ENCODE measurements around the gene ABCD3.
"Not testable (repeated sequence)": the region's sequence is repeated elsewhere in the genome, so short reads cannot be mapped to it uniquely, and the experiment has no call there.

Gene ABCD3

DNA sequence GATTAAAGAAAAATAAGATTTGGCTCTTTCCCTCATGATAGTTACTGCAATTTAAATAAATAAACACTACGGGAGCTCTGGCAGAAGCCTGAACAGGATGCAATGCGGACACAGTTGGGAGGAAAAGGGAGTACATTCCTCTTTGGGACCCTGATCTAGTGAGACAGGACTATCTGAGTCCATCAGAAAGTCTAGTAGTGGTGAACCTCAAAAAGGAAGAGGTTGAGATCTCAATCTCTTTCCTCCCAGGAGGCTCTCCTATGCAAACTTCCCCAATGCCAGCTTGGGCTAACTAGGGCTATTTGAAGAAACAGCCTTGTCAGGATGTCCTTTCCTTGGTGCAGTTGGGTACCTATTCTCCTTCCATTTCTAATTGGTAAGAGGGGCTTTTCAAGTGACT is 4.9 kb upstream of the ABCD3 start:
- no peak for DNase-seq (ENCODE audit: extremely low read depth in 1 of 2, low read depth in 1 of 2)

DNA sequence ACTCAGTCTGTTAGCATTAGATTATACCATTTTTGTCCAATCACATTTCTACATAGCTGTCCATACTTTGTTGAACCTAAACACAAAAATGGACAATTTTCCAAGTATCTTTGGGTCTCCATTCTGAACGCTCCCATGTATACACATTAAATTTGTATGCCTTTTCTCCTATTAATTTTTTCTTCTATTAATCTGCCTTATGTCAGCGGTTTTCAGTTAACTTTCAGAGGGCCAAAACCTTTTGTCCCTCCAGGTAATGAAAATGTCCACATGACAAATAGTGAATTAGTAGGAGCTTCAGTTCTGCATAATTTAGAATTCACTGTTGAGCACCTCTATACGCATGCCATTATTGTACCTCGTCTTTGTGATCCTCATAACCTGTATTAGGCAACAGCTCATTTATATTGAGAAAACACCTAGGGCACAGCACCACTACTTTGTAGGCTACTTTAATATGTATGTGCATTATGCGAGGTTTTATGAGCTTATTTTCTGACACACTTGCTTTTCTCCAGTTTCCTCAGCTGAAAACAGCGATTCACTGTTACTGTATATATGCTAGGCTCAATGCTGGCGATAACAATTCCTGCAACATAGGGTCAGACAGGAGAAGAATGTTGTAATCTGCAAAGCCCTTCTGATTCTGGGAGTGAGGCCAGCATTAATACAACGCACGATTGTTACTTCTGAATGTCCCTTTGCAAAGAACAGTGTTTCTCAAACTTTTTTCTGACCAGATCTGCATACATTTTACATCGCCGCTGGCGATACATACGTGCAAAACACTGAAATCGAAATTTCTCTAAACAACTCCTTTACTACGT is 1.1 kb upstream of the ABCD3 start:
- no peak for DNase-seq (ENCODE audit: extremely low read depth in 1 of 2, low read depth in 1 of 2)

- no peak for DNase-seq (ENCODE audit: extremely low read depth in 1 of 2, low read depth in 1 of 2)
These were observed 536 bp upstream of the ABCD3 start for GRCh38 chr1:94417728-94417977.

DNA sequence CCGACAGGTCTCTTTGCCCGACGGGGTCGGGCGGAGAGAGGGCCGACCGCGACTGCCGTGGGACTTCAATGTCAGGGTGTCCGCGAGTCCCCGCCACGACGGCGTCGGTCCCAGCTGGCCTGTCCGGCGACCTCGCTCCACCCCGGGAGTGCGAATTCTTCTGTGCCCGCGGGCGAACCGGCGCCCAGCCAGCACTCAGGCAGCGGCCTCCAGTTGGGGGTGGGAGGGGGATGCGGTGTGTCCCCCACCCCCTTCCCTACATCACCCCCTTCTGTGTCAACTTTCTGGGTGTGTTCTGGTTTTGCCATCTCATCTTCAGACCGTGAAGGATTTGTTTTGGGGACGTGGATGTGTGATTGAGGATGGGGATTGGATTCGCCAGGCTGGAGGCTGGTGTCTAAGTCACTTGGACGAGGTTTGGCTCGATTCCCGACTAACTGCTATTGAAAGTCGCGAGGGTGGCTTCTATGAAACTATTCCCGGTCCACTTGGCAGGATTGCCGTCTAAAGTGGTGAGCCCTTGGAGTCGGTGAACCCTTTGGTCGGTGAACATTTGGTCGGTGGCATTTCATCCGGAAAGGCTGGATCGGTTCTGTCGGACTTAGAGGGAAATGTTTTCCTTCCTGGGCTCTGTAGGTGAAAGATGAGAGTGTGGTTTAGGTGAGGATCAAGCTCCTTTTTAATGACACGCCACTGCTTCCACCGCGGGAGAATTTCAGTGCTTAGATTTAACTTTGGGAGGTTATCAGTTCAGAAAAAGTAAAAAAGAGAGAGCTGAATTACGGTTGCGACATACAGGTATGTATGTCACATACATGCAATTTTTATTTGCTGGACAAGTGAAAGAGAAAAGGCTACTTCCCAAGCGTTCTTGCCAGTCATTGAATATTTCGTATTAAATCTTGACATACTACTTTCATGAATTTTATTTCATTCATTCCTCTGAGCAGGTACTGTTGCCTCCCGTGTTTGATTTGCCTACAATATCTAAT is 771 bp downstream of the ABCD3 start:
- DNase-seq (ENCODE audit: extremely low read depth in 1 of 2, low read depth in 1 of 2), result no peak

GRCh38 chr1:94422115-94422820 is 4.1 kb downstream of the ABCD3 start:
- DNase-seq (ENCODE audit: extremely low read depth in 1 of 2, low read depth in 1 of 2), result no peak

- DNase-seq (ENCODE audit: extremely low read depth in 1 of 2, low read depth in 1 of 2), result no peak
These were observed 7.8 kb downstream of the ABCD3 start for GRCh38 chr1:94425821-94426484.

DNA sequence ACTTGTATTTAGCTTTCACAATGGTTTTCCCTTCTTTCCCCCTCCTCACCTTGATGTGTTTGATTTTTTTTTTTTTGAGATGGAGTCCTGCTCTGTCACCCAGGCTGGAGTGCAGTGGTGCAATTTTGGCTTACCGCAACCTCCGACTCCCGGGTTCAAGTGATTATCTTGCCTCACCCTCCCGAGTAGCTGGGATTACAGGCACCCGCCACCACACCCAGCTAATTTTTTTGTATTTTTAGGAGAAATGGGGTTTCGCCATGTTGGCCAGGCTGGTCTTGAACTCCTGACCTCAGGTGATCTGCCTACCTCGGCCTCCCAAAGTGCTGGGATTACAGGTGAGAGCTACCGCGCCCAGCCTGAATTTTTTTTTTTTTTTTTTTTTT is 8.3 kb downstream of the ABCD3 start:
- not testable (repeated sequence) for DNase-seq (ENCODE audit: extremely low read depth in 1 of 2, low read depth in 1 of 2)

DNA sequence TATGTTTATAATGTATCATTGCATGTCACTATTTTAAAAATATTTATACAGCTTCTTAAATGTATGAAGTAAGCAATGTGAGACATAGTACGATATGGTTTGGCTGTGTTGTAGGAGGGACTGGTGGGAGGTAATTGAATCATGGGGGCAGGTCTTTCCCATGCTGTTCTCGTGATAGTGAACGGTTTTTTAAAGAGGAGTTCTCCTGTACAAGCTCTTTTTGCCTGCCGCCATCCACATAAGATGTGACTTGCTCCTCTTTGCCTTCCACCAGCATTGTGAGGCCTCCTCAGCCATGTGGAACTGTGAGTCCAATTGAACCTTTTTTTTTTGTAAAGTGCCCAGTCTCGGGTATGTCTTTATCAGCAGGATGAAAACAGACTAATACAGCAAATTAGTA is 10.3 kb downstream of the ABCD3 start:
- DNase-seq (ENCODE audit: extremely low read depth in 1 of 2, low read depth in 1 of 2), result no peak

- DNase-seq (ENCODE audit: extremely low read depth in 1 of 2, low read depth in 1 of 2), result not testable (repeated sequence)
These were observed 10.8 kb downstream of the ABCD3 start for GRCh38 chr1:94428927-94429528.

GRCh38 chr1:94430066-94430465 is 11.9 kb downstream of the ABCD3 start:
- not testable (repeated sequence) for DNase-seq (ENCODE audit: extremely low read depth in 1 of 2, low read depth in 1 of 2)

DNA sequence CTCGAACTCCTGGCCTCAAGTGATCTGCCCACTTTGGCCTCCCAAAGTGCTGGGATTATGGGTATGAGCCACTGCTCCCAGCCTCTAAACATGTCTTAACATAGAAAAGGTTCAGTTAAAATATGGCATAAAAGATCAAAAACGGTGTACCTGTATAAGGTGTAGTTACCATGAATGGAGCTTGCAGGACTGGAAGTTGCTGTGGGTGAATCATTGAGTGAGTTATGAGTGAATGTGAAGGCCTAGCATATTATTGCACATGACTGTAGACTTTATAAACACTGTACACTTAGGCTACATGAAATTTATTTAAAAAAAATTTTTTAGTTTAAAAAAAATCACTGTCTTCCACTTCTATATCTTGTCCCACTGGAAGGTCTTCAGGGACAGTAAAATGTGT is 15.7 kb downstream of the ABCD3 start:
- DNase-seq (ENCODE audit: extremely low read depth in 1 of 2, low read depth in 1 of 2), result no peak

GRCh38 chr1:94434365-94435045 is 16.3 kb downstream of the ABCD3 start:
- no peak for DNase-seq (ENCODE audit: extremely low read depth in 1 of 2, low read depth in 1 of 2)

GRCh38 chr1:94438692-94439276 is 20.6 kb downstream of the ABCD3 start:
- DNase-seq (ENCODE audit: extremely low read depth in 1 of 2, low read depth in 1 of 2), result no peak

DNA sequence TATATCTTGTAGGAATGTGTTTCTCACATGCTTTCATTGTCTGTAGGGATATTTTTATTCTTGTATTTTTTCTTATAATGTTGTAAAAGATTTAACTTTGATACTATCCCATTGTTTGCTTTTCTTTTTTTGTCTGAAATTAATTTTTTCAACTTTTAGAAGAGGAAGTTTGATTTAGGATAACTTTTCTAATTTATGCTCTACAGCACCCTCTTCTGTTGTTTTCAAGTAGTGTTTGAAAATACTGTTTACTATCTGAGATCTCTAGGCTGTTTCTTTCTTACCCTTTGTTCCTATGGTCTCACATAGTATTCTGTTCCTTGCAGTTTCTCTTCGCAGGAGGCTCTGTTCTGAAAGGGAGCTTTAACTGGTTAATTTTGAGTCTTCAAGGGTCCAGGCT is 21.9 kb downstream of the ABCD3 start:
- no peak for DNase-seq (ENCODE audit: extremely low read depth in 1 of 2, low read depth in 1 of 2)

DNA sequence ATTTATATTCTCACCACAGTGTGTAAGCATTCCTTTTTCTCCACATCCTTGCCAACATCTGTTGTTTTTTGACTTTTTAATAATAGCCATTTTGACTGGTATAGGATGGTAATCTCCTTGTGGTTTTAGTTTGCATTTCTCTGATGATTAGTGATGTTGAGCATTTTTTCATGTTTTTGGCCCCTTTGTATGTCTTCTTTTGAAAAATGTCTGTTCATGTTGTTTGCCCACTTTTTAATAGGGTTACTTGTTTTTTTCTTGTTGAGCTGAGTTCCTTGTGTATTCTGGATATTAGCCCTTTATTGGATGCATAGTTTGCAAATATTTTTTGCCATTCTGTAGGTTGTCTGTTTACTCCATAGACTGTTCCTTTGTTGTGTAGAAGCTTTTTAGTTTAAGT is 24.9 kb downstream of the ABCD3 start:
- not testable (repeated sequence) for DNase-seq (ENCODE audit: extremely low read depth in 1 of 2, low read depth in 1 of 2)

- not testable (repeated sequence) for DNase-seq (ENCODE audit: extremely low read depth in 1 of 2, low read depth in 1 of 2)
These were observed 26.6 kb downstream of the ABCD3 start for GRCh38 chr1:94444819-94445218.

DNA sequence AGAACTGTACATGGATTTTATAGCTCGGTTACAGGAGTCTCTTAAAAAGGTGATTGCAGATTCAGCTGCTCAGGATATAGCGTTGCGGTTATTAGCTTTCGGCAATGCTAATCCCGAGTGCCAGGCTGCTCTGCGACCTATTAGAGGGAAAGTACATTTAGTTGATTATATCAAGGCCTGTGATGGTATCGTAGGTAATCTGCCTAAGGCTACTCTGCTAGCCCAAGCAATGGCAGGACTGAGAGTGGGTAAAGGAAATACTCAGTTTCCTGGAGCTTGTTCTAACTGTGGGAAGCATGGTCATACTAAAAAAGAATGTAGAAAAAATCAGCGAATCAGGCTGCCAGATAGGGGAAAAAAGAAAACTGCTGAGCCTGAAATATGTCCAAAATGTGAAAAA is 27.5 kb downstream of the ABCD3 start:
- not testable (repeated sequence) for DNase-seq (ENCODE audit: extremely low read depth in 1 of 2, low read depth in 1 of 2)

GRCh38 chr1:94446177-94446576 is 28.0 kb downstream of the ABCD3 start:
- DNase-seq (ENCODE audit: extremely low read depth in 1 of 2, low read depth in 1 of 2), result not testable (repeated sequence)

- DNase-seq (ENCODE audit: extremely low read depth in 1 of 2, low read depth in 1 of 2), result not testable (repeated sequence)
These were observed 30.6 kb downstream of the ABCD3 start for GRCh38 chr1:94448741-94449140.

Data from stimulated activated CD8-positive, alpha-beta memory T cell treated with anti-CD3 and anti-CD28 coated beads, Interleukin-7, amount 100 ng/mL, for 48 hours (primary cell).